Endothelial cell of umbilical vein (primary cell): ENCODE measurements around the gene TPGS2. TPM values are rescaled to one million over a fixed set of nuclear protein-coding genes. Genes with fewer than 3 reads are reported as not detected.

Experiments used
- BruUV-seq: library from RNA; stranded (reverse); fragments of 400-500 nt; replicated peaks from 2 replicates; lab custom pipeline; 2021; lab: Mats Ljungman, UMichigan
- CTCF ChIA-PET: fragments of 300-600, 350-600 bp; sonication (Branson Sonifier 250); formaldehyde crosslinking; loops from one replicate; lab custom pipeline; 2021; ENCODE audit warnings: antibody characterized with exemption, inconsistent platforms; lab: Charles Lee
- POLR2A ChIA-PET: fragments of 300-600, 350-600 bp; sonication (Branson Sonifier 250); formaldehyde crosslinking; loops from one replicate; lab custom pipeline; 2021; ENCODE audit warnings: antibody characterized with exemption, inconsistent platforms; lab: Charles Lee
- DNase-seq: peaks from one replicate; pipeline ENCODE4 v3.0.0-alpha.2; 2011; ENCODE audit warnings: low read depth, low spot score
- FAIRE-seq: peaks from 2 replicates; lab custom pipeline; 2011; peaks lifted over from hg19 to GRCh38; lab: Jason Lieb, UNC
- H2AFZ ChIP-seq: 2 replicates; pipeline ENCODE4 v1.6.0; 2012; ENCODE audit warnings: low read depth, low read length, control low read depth, inconsistent platforms
- H3K27ac ChIP-seq: 2 replicates; pipeline ENCODE4 v1.5.1; 2011; ENCODE audit warnings: low read depth, mild to moderate bottlenecking, control low read depth, low read length, moderate library complexity; ENCODE audit not compliant: insufficient read depth
- H3K27me3 ChIP-seq, 2 experiments: 2 replicates each; pipeline versions ENCODE4 v1.6.0 to v1.6.1; 2011; ENCODE audit warnings: low read length in 2 of 2, mixed read lengths in 1 of 2; ENCODE audit not compliant: control insufficient read depth in 2 of 2, insufficient read depth in 2 of 2
- H3K36me3 ChIP-seq, 2 experiments: 2 replicates in 1 of 2; 3 replicates in 1 of 2; pipeline ENCODE4 v1.5.1; 2011; ENCODE audit warnings: low read length in 2 of 2, mild to moderate bottlenecking in 1 of 2, moderate library complexity in 1 of 2; ENCODE audit not compliant: control insufficient read depth in 2 of 2, insufficient read depth in 2 of 2; ENCODE audit errors: extremely low read depth in 1 of 2
- H3K4me1 ChIP-seq: 3 replicates; pipeline ENCODE4 v1.5.1; 2011; ENCODE audit warnings: mild to moderate bottlenecking, low read length; ENCODE audit not compliant: control insufficient read depth, insufficient read depth; ENCODE audit errors: extremely low read depth
- H3K4me2 ChIP-seq: 2 replicates; pipeline ENCODE4 v1.6.1; 2011; ENCODE audit warnings: low read length, control low read depth, mixed read lengths; ENCODE audit not compliant: insufficient read depth
- H3K4me3 ChIP-seq, 3 experiments: fragments of 200-600 bp in 1 of 3; sonication (generic), shearing (Covaris generic) in 1 of 3; replicated peaks in 1 of 3; 2 replicates each; pipeline ENCODE4 v1.5.1; 2011 to 2016; ENCODE audit warnings: control low read depth in 3 of 3, low read length in 3 of 3, mild to moderate bottlenecking in 2 of 3, inconsistent platforms in 1 of 3, low read depth in 1 of 3, moderate library complexity in 1 of 3; ENCODE audit not compliant: insufficient read depth in 1 of 3
- H3K79me2 ChIP-seq: 2 replicates; pipeline ENCODE4 v1.6.0; 2012; ENCODE audit warnings: low read length, inconsistent platforms; ENCODE audit not compliant: control insufficient read depth, insufficient read depth
- H3K9ac ChIP-seq: replicated peaks from 2 replicates; pipeline ENCODE3; 2011; ENCODE audit warnings: low read length, control low read depth; ENCODE audit not compliant: insufficient read depth; ENCODE audit errors: extremely low read depth
- H3K9me1 ChIP-seq: replicated peaks from 3 replicates; pipeline ENCODE4 v1.6.0; 2011; ENCODE audit warnings: mild to moderate bottlenecking, low read length; ENCODE audit not compliant: control insufficient read depth, insufficient read depth; ENCODE audit errors: extremely low read depth
- H3K9me3 ChIP-seq: replicated peaks from 2 replicates; pipeline ENCODE4 v1.5.1; 2012; ENCODE audit warnings: low read length, inconsistent platforms; ENCODE audit not compliant: control insufficient read depth, insufficient read depth
- H4K20me1 ChIP-seq: replicated peaks from 2 replicates; pipeline ENCODE3; 2011; ENCODE audit warnings: mild to moderate bottlenecking, low read length; ENCODE audit not compliant: control insufficient read depth, insufficient read depth; ENCODE audit errors: extremely low read depth
- CTCF ChIP-seq, 2 donors: IDR thresholded peaks; 1 replicate in 1 of 2; 2 replicates in 1 of 2; pipeline ENCODE4 v1.5.1; 2011; ENCODE audit warnings: low read length in 2 of 2, mild to moderate bottlenecking in 2 of 2, moderate library complexity in 2 of 2, control low read depth in 1 of 2, inconsistent platforms in 1 of 2, low read depth in 1 of 2; ENCODE audit not compliant: insufficient read depth in 1 of 2; ENCODE audit errors: extremely low read depth in 1 of 2
- EZH2 ChIP-seq: IDR thresholded peaks from 2 replicates; pipeline ENCODE4 v1.6.1; 2012; ENCODE audit warnings: borderline replicate concordance, low read depth, mild to moderate bottlenecking, moderate library complexity, low read length, inconsistent platforms; ENCODE audit not compliant: severe bottlenecking
- GATA2 ChIP-seq: IDR thresholded peaks from 2 replicates; pipeline ENCODE4 v1.7.0; 2011; ENCODE audit warnings: low read depth, mild to moderate bottlenecking, moderate library complexity, mixed read lengths, low read length; ENCODE audit not compliant: insufficient read length, insufficient read depth
- MAX ChIP-seq: IDR thresholded peaks from 2 replicates; pipeline ENCODE4 v1.6.1; 2011; ENCODE audit not compliant: insufficient read depth, insufficient read length
- POLR2A ChIP-seq: IDR thresholded peaks from 2 replicates; pipeline ENCODE4 v1.6.1; 2012; ENCODE audit warnings: low read depth, mild to moderate bottlenecking, control low read depth, low read length
- POLR2AphosphoS5 ChIP-seq: IDR thresholded peaks from 2 replicates; pipeline ENCODE4 v1.6.1; 2012; ENCODE audit warnings: low read depth, mild to moderate bottlenecking, control low read depth, low read length, moderate library complexity; ENCODE audit not compliant: insufficient read depth
- dilution Hi-C: fragments of 300-500 bp; cut with MboI; formaldehyde crosslinking; loops from one replicate; pipeline ENCODE4 v1.15.0; 2019; ENCODE audit warnings: low sequenced_read_pairs; ENCODE audit not compliant: extremely low pct_ligation_motif_present
- intact Hi-C: fragments of 100-400 bp; cut with micrococcal nuclease; formaldehyde crosslinking; loops from one replicate; pipeline ENCODE4 v1.10.0; 2022
- polyA plus RNA-seq, 4 experiments: library from polyadenylated mRNA; depleted of rRNA in 3 of 4; stranded (reverse) in 3 of 4; unstranded in 1 of 4; fragments of >200 nt; gene quantifications; 2 replicates each; pipeline versions ENCODE4 v1.2.1 to v1.2.3, GENCODE V29; 2011 to 2012; ENCODE audit warnings: missing spikeins in 1 of 4
- total RNA-seq: library from RNA; stranded (reverse); gene quantifications from 2 replicates; pipeline ENCODE4 v1.2.3, GENCODE V29; 2021

TPGS2 gene
- total and polyA plus RNA-seq, 2 donors (not counting 3 experiments of a cell fraction or from before 2014, with no cell fraction given), result 150 to 232 TPM

- Histone ChIP-seq H3K27me3 (peaks cover 0 to 4% of the 10 kb centered on the region in 2 experiments), H3K79me2 (no peaks in the 10 kb centered on the region), H3K36me3 (no peaks in the 10 kb centered on the region), H3K9me3 (no peaks in the 10 kb centered on the region), H4K20me1 (no peaks in the 10 kb centered on the region), H3K9ac (no peak overlapping the region), H3K9me1 (no peaks in the 10 kb centered on the region), H3K4me2 (no peak overlapping the region), H3K4me1 (no peaks in the 10 kb centered on the region), H3K27ac (no peak overlapping the region), H3K4me3 (no peak overlapping the region), H2AFZ (no peak overlapping the region)
- dilution Hi-C loops (no loop called here), intact Hi-C loops (no loop called here)
- DNase-seq (no peak), FAIRE-seq (no peak)
- CTCF ChIA-PET, result no interaction called here
- no TSS peak for BruUV-seq
- TF ChIP-seq GATA2 (no peak), EZH2 (no peak), POLR2A (no peak), MAX (no peak), POLR2AphosphoS5 (no peak), CTCF (IDR thresholded peaks at IDR 0.05; ENCODE audit: extremely low read depth in 1 of 2, insufficient read depth in 1 of 2, low read depth in 1 of 2, low read length in 2 of 2) (no peak)
- POLR2A ChIA-PET, result no interaction called here
Measured at GRCh38 chr18:36745219-36745975, 83.4 kb downstream of the TPGS2 start.
